NB4 (cell line): ENCODE measurements around the gene SEMA3F.
A peak's percentile ranks its signal among the peaks of the same experiment; 100 is the strongest.

Experiments
- POLR2A ChIP-seq: IDR thresholded peaks from 2 replicates; pipeline ENCODE4 v1.6.1; 2011; ENCODE audit warnings: mild to moderate bottlenecking; ENCODE audit not compliant: insufficient read length; ENCODE audit errors: extremely low read depth
- TF ChIP-seq, protein P1 (sequence below): IDR thresholded peaks from one replicate; pipeline ENCODE4 v1.5.1; 2012; ENCODE audit warnings: low read depth, low read length

DNA sequence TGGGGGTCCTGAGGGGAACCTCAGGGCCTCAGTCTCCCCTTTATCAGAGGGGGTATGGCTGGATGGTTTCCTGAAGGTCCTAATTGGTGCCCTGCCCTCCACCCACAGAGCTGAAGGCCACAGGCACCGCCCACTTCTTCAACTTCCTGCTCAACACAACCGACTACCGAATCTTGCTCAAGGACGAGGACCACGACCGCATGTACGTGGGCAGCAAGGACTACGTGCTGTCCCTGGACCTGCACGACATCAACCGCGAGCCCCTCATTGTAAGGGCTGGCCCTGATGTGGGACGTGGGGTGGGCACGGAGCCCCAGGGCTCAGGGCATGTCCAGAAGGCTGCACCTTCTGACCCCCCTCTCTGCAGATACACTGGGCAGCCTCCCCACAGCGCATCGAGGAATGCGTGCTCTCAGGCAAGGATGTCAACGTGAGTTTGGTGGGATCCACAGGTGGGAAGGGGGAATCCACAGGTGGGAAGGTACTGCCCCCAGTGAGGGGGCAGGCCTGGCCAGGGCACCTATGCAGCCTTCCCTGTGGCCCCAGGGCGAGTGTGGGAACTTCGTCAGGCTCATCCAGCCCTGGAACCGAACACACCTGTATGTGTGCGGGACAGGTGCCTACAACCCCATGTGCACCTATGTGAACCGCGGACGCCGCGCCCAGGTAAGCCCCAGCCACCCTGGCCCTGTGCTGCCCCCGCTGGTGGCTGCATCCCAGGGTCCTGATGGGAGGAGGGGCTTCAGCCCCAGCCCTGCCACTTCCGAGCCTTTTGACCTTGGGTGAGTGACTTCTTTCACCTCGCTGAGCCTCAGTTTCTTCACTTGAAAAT, 18.8 kb downstream of the SEMA3F start:
- TF ChIP-seq, protein P1, sequence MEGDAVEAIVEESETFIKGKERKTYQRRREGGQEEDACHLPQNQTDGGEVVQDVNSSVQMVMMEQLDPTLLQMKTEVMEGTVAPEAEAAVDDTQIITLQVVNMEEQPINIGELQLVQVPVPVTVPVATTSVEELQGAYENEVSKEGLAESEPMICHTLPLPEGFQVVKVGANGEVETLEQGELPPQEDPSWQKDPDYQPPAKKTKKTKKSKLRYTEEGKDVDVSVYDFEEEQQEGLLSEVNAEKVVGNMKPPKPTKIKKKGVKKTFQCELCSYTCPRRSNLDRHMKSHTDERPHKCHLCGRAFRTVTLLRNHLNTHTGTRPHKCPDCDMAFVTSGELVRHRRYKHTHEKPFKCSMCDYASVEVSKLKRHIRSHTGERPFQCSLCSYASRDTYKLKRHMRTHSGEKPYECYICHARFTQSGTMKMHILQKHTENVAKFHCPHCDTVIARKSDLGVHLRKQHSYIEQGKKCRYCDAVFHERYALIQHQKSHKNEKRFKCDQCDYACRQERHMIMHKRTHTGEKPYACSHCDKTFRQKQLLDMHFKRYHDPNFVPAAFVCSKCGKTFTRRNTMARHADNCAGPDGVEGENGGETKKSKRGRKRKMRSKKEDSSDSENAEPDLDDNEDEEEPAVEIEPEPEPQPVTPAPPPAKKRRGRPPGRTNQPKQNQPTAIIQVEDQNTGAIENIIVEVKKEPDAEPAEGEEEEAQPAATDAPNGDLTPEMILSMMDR: peak; percentile 15
- TF ChIP-seq POLR2A: peak; percentile 95
